ENCODE results near the gene AGMAT. TPM values are rescaled to one million over a fixed set of nuclear protein-coding genes. Genes with fewer than 3 reads are reported as not detected.
"Not testable (repeated sequence)": the region's sequence is repeated elsewhere in the genome, so short reads cannot be mapped to it uniquely, and the experiment has no call there.

The AGMAT gene
- total and polyA plus RNA-seq, 10 donors, result 1.4 to 6.1 (median 3.2) TPM

- no peaks in the 10 kb centered on the region for H3K27me3 ChIP-seq (replicated peaks in 1 of 7)
- H3K36me3 ChIP-seq, result no peaks in the 10 kb centered on the region
- DNase-seq, result no peak
- WGBS, 5 donors, result 63 to 82% (median 74%) methylated on average over 4 of the region's 4 CpGs
- no peaks in the 10 kb centered on the region for H3K4me1 ChIP-seq
- no peak overlapping the region for H3K27ac ChIP-seq
- no peak for TF ChIP-seq POLR2A (IDR thresholded peaks at IDR 0.05)
- TF ChIP-seq POLR2AphosphoS5 (IDR thresholded peaks at IDR 0.05), result no peak
- no peaks in the 10 kb centered on the region for H3K9me3 ChIP-seq
- H3K4me3 ChIP-seq, result no peak overlapping the region
- intact Hi-C loops (cut with DNase I; ENCODE audit: low total_unique reads), result loop anchor here (10.0 kb wide), 1 partner anchor 85 kb away; the partner anchor contains the start of genes CASP9 and DNAJC16
Observed at GRCh38 chr1:15610167-15610566, 25.3 kb upstream of the AGMAT start.

GRCh38 chr1:15609631-15610030, 24.8 kb upstream of the AGMAT start:
- intact Hi-C loops (cut with DNase I; ENCODE audit: low total_unique reads), result loop anchor here (10.0 kb wide), 1 partner anchor 85 kb away; the partner anchor contains the start of genes CASP9 and DNAJC16
- Histone ChIP-seq H3K4me3 (no peak overlapping the region), H3K36me3 (no peaks in the 10 kb centered on the region), H3K9me3 (no peaks in the 10 kb centered on the region), H3K27me3 (replicated peaks in 1 of 7) (no peaks in the 10 kb centered on the region), H3K27ac (no peak overlapping the region), H3K4me1 (no peaks in the 10 kb centered on the region)
- no peak for DNase-seq
- 89 to 93% (median 91%) methylated on average over 7 of the region's 7 CpGs for WGBS, 5 donors
- TF ChIP-seq POLR2A (IDR thresholded peaks at IDR 0.05), result no peak
- no peak for TF ChIP-seq POLR2AphosphoS5 (IDR thresholded peaks at IDR 0.05)
- TF ChIP-seq, protein P1, sequence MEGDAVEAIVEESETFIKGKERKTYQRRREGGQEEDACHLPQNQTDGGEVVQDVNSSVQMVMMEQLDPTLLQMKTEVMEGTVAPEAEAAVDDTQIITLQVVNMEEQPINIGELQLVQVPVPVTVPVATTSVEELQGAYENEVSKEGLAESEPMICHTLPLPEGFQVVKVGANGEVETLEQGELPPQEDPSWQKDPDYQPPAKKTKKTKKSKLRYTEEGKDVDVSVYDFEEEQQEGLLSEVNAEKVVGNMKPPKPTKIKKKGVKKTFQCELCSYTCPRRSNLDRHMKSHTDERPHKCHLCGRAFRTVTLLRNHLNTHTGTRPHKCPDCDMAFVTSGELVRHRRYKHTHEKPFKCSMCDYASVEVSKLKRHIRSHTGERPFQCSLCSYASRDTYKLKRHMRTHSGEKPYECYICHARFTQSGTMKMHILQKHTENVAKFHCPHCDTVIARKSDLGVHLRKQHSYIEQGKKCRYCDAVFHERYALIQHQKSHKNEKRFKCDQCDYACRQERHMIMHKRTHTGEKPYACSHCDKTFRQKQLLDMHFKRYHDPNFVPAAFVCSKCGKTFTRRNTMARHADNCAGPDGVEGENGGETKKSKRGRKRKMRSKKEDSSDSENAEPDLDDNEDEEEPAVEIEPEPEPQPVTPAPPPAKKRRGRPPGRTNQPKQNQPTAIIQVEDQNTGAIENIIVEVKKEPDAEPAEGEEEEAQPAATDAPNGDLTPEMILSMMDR (IDR thresholded peaks at IDR 0.05 in 8 of 11, conservative IDR thresholded peaks at IDR 0.05 in 3 of 11), result no peak

- no peak for DNase-seq
- no peak for TF ChIP-seq POLR2AphosphoS5 (IDR thresholded peaks at IDR 0.05)
- TF ChIP-seq, protein P1 (IDR thresholded peaks at IDR 0.05 in 8 of 11, conservative IDR thresholded peaks at IDR 0.05 in 3 of 11), result no peak
- no peak for TF ChIP-seq POLR2A (IDR thresholded peaks at IDR 0.05)
- Histone ChIP-seq H3K27me3 (replicated peaks in 1 of 7) (no peaks in the 10 kb centered on the region), H3K4me1 (peaks cover 4 to 24% (median 11%) of the 10 kb centered on the region in 6 donors), H3K9me3 (no peaks in the 10 kb centered on the region), H3K4me3 (no peak overlapping the region), H3K36me3 (no peaks in the 10 kb centered on the region), H3K27ac (no peak overlapping the region)
- 90 to 93% (median 92%) methylated on average over 11 of the region's 11 CpGs for WGBS, 5 donors
- intact Hi-C loops (cut with DNase I; ENCODE audit: low total_unique reads), result no loop called here
Observed at GRCh38 chr1:15605398-15606383, 20.8 kb upstream of the AGMAT start.

GRCh38 chr1:15604400-15604799, 19.5 kb upstream of the AGMAT start:
- WGBS, 5 donors, result 95 to 99% (median 97%) methylated on average over 14 to 21 of the region's 21 CpGs
- Histone ChIP-seq H3K4me1 (peaks cover 4 to 24% (median 11%) of the 10 kb centered on the region in 6 donors), H3K4me3 (peak overlapping the region in 1 of 8 donors; percentile 73), H3K27ac (peak overlapping the region in 4 of 8 donors; percentile 66 to 89 (median 87))
- intact Hi-C loops (cut with DNase I; ENCODE audit: low total_unique reads); H3K27me3 ChIP-seq (replicated peaks in 1 of 7); H3K36me3 ChIP-seq; H3K9me3 ChIP-seq: not testable (repeated sequence)
- DNase-seq, result peak; percentile 77

DNA sequence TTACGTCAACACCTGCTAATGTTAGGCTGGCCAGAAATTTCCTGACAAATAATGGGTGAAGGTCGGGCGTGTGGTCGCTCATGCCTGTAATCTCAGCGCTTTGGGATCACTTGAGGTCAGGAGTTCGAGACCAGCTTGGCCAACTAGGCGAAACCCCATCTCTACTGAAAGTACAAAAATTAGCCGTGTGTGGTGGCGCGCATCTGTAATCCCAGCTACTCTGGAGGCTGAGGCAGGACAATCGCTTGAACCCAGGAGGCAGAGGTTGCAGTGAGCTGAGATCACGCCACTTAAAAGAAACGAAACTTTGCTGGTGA, 19.1 kb upstream of the AGMAT start:
- H3K27ac ChIP-seq, result peak overlapping the region; percentile 37 to 89 (median 86)
- DNase-seq; H3K27me3 ChIP-seq (replicated peaks in 1 of 7); H3K9me3 ChIP-seq; intact Hi-C loops (cut with DNase I; ENCODE audit: low total_unique reads); H3K36me3 ChIP-seq: not testable (repeated sequence)
- peaks cover 4 to 24% (median 11%) of the 10 kb centered on the region in 6 donors for H3K4me1 ChIP-seq
- peak overlapping the region in 7 of 8 donors; percentile 73 to 96 (median 84) for H3K4me3 ChIP-seq
- 62 to 71% (median 63%) methylated on average over 13 of the region's 13 CpGs for WGBS, 5 donors

Data from spleen (tissue), 11 donors.